Liver (tissue), 9 donors: ENCODE results near the gene BRWD1. TPM values are rescaled to one million over a fixed set of nuclear protein-coding genes. Genes with fewer than 3 reads are reported as not detected.

Source experiments
- DNase-seq: peaks from one replicate; pipeline ENCODE4 v3.0.0-alpha.2; 2017; ENCODE audit warnings: low spot score
- H3K27ac ChIP-seq, 2 donors: one replicate each; pipeline ENCODE4 v1.7.0; 2013; ENCODE audit warnings: inconsistent platforms in 2 of 2, low read length in 2 of 2, control low read depth in 1 of 2, low read depth in 1 of 2, mild to moderate bottlenecking in 1 of 2
- H3K27me3 ChIP-seq, 4 donors: one replicate each; pipeline versions ENCODE4 v1.6.1 to v1.7.0; 2013; ENCODE audit warnings: low read length in 3 of 4, inconsistent platforms in 1 of 4, mild to moderate bottlenecking in 1 of 4, moderate library complexity in 1 of 4; ENCODE audit not compliant: control insufficient read depth in 4 of 4, insufficient read depth in 4 of 4
- H3K36me3 ChIP-seq, 4 donors: one replicate each; pipeline versions ENCODE4 v1.6.1 to v1.7.0; 2013; ENCODE audit warnings: low read length in 3 of 4, mild to moderate bottlenecking in 3 of 4, low read depth in 1 of 4, moderate library complexity in 1 of 4; ENCODE audit not compliant: control insufficient read depth in 4 of 4, insufficient read depth in 3 of 4
- H3K4me1 ChIP-seq, 4 donors: one replicate each; pipeline versions ENCODE4 v1.6.1 to v1.7.0; 2013; ENCODE audit warnings: low read length in 3 of 4, mild to moderate bottlenecking in 3 of 4, moderate library complexity in 1 of 4; ENCODE audit not compliant: control insufficient read depth in 4 of 4, insufficient read depth in 4 of 4
- H3K4me3 ChIP-seq, 3 donors: one replicate each; pipeline versions ENCODE4 v1.6.1 to v1.7.0; 2013; ENCODE audit warnings: low read length in 3 of 3, control low read depth in 1 of 3, low read depth in 1 of 3, mild to moderate bottlenecking in 1 of 3
- H3K9ac ChIP-seq, 2 donors: one replicate each; pipeline ENCODE4 v1.7.0; 2013; ENCODE audit warnings: low read length in 2 of 2, mild to moderate bottlenecking in 2 of 2, moderate library complexity in 2 of 2, control low read depth in 1 of 2, low read depth in 1 of 2
- H3K9me3 ChIP-seq, 4 donors: one replicate each; pipeline versions ENCODE4 v1.6.1 to v1.7.0; 2013; ENCODE audit warnings: low read length in 3 of 4; ENCODE audit not compliant: control insufficient read depth in 4 of 4
- ATF3 ChIP-seq: IDR thresholded peaks from 2 replicates; pipeline ENCODE4 v1.6.1; 2016; ENCODE audit warnings: antibody characterized with exemption
- EGR1 ChIP-seq, 2 donors: IDR thresholded peaks; 2 replicates each; pipeline ENCODE4 v1.6.1; 2016 to 2018; ENCODE audit warnings: antibody characterized with exemption in 2 of 2, low read depth in 2 of 2
- FOXA1 ChIP-seq: IDR thresholded peaks from 2 replicates; pipeline ENCODE4 v1.6.1; 2016; ENCODE audit warnings: antibody characterized with exemption
- FOXA2 ChIP-seq: IDR thresholded peaks from 2 replicates; pipeline ENCODE4 v1.6.1; 2016; ENCODE audit warnings: antibody characterized with exemption
- GABPA ChIP-seq, 2 donors: IDR thresholded peaks in 1 of 2; conservative IDR thresholded peaks in 1 of 2; 2 replicates each; pipeline ENCODE4 v1.6.1; 2016; ENCODE audit warnings: antibody characterized with exemption in 2 of 2, mild to moderate bottlenecking in 1 of 2, moderate library complexity in 1 of 2
- HNF4A ChIP-seq, 2 donors: conservative IDR thresholded peaks; 2 replicates each; pipeline ENCODE4 v1.6.1; 2016; ENCODE audit warnings: antibody characterized with exemption in 2 of 2, mild to moderate bottlenecking in 2 of 2
- HNF4G ChIP-seq: IDR thresholded peaks from 2 replicates; pipeline ENCODE4 v1.6.1; 2016; ENCODE audit warnings: antibody characterized with exemption
- JUND ChIP-seq, 2 donors: IDR thresholded peaks; 2 replicates each; pipeline ENCODE4 v1.6.1; 2016; ENCODE audit warnings: antibody characterized with exemption in 2 of 2
- NR2F2 ChIP-seq: IDR thresholded peaks from 2 replicates; pipeline ENCODE4 v1.6.1; 2016; ENCODE audit warnings: antibody characterized with exemption
- RAD21 ChIP-seq, 2 donors: IDR thresholded peaks; 2 replicates each; pipeline ENCODE4 v1.6.1; 2016; ENCODE audit warnings: antibody characterized with exemption in 2 of 2, mild to moderate bottlenecking in 2 of 2
- REST ChIP-seq: IDR thresholded peaks from 2 replicates; pipeline ENCODE4 v1.6.1; 2016; ENCODE audit warnings: antibody characterized with exemption, mild to moderate bottlenecking
- RXRA ChIP-seq, 2 donors: IDR thresholded peaks; 2 replicates each; pipeline ENCODE4 v1.6.1; 2017 to 2018; ENCODE audit warnings: antibody characterized with exemption in 2 of 2, mild to moderate bottlenecking in 1 of 2
- TAF1 ChIP-seq: conservative IDR thresholded peaks from 2 replicates; pipeline ENCODE4 v1.6.1; 2016; ENCODE audit warnings: antibody characterized with exemption, mild to moderate bottlenecking
- YY1 ChIP-seq: IDR thresholded peaks from 2 replicates; pipeline ENCODE4 v1.6.1; 2016; ENCODE audit warnings: antibody characterized with exemption, mild to moderate bottlenecking
- WGBS: extraction: QIAGEN DNeasy Blood & Tissue Kit; methylation state at CpG from one replicate; pipeline ENCODE4 v1.1.7; 2013; 5-methylcytosine and 5-hydroxymethylcytosine counted together
- polyA plus RNA-seq, 2 donors: library from polyadenylated mRNA; stranded (reverse) in 1 of 2; unstranded in 1 of 2; fragments of 200-250 nt in 1 of 2; fragments of >200 nt in 1 of 2; fragmentation: Nextera tagmentation in 1 of 2; extraction: Ambion mirVana in 1 of 2; gene quantifications; one replicate each; pipeline versions ENCODE4 v1.2.1 to v1.2.3, GENCODE V29; 2013 to 2015
- total RNA-seq, 2 donors: library from RNA; depleted of rRNA; stranded (reverse); fragments of >200 nt; gene quantifications; one replicate each; pipeline ENCODE4 v1.2.3, GENCODE V29; 2014
- donor health status: healthy.
- donor health status: healthy.
- donor health status: healthy.
- donor health status: healthy.
- donor health status: healthy.

BRWD1 gene
- total and polyA plus RNA-seq, 4 donors: 5.2 to 56.6 (median 20.9) TPM

- no peak overlapping the region for H3K27ac ChIP-seq
- WGBS: 97% methylated on average over 1 of the region's 1 CpG
- TF ChIP-seq RXRA (IDR thresholded peaks at IDR 0.05): no peak
- no peak for TF ChIP-seq ATF3
- no peak for TF ChIP-seq JUND (IDR thresholded peaks at IDR 0.05)
- TF ChIP-seq NR2F2: no peak
- TF ChIP-seq YY1: no peak
- no peak for TF ChIP-seq TAF1
- TF ChIP-seq HNF4A (conservative IDR thresholded peaks at IDR 0.05): no peak
- no peak for TF ChIP-seq FOXA1
- TF ChIP-seq REST: no peak
- TF ChIP-seq FOXA2: no peak
- no peak for TF ChIP-seq EGR1 (IDR thresholded peaks at IDR 0.05; ENCODE audit: low read depth in 2 of 2)
- no peak for DNase-seq
- no peaks in the 10 kb centered on the region for H3K9me3 ChIP-seq
- H3K27me3 ChIP-seq: no peaks in the 10 kb centered on the region
- peaks cover 0 to 46% (median 25%) of the 10 kb centered on the region in 4 donors for H3K36me3 ChIP-seq
- H3K4me1 ChIP-seq: no peaks in the 10 kb centered on the region
- H3K4me3 ChIP-seq: no peak overlapping the region
- no peak overlapping the region for H3K9ac ChIP-seq
Observed at GRCh38 chr21:39238275-39238674, 75.2 kb downstream of the BRWD1 start.

- peaks cover 0 to 50% (median 31%) of the 10 kb centered on the region in 4 donors for H3K36me3 ChIP-seq
- 90% methylated on average over 3 of the region's 3 CpGs for WGBS
Observed at GRCh38 chr21:39232861-39233291, 80.6 kb downstream of the BRWD1 start.

DNA sequence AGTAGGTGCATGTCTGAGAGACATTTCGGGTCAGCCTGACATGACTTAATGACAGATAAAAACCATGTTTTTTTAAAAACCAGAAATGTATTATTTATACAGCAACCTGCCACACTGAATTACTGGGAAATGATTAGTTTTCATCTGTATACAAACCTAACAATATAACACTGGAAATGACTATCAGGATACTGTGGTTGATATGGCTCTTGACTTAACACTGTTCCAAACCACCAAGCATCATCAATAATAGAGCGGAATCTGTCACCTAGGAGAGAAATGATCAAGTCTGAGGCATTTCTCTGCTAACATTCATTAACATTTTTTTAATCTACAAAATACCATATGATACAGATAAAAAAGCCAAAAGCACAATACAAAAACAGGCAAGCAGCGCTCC lies 88.5 kb downstream of the BRWD1 start:
- Histone ChIP-seq H3K4me3 (no peak overlapping the region), H3K27me3 (no peaks in the 10 kb centered on the region), H3K4me1 (peaks cover 0 to 1% (median 0%) of the 10 kb centered on the region in 4 donors), H3K27ac (no peak overlapping the region), H3K9ac (no peak overlapping the region), H3K9me3 (no peaks in the 10 kb centered on the region), H3K36me3 (peaks cover 3 to 38% (median 22%) of the 10 kb centered on the region in 4 donors)
- WGBS: 97% methylated on average over 3 of the region's 3 CpGs
- TF ChIP-seq JUND (IDR thresholded peaks at IDR 0.05): no peak
- no peak for TF ChIP-seq GABPA (IDR thresholded peaks at IDR 0.05 in 1 of 2, conservative IDR thresholded peaks at IDR 0.05 in 1 of 2)
- no peak for TF ChIP-seq FOXA2
- no peak for TF ChIP-seq HNF4G
- TF ChIP-seq RAD21 (IDR thresholded peaks at IDR 0.05): no peak
- no peak for TF ChIP-seq YY1
- TF ChIP-seq ATF3: no peak
- TF ChIP-seq EGR1 (IDR thresholded peaks at IDR 0.05; ENCODE audit: low read depth in 2 of 2): no peak
- TF ChIP-seq TAF1: no peak
- no peak for TF ChIP-seq HNF4A (conservative IDR thresholded peaks at IDR 0.05)
- no peak for DNase-seq

More at GRCh38 chr21:39232861-39233291, 80.6 kb downstream of the BRWD1 start:
- H3K9ac ChIP-seq: no peak overlapping the region
- H3K27me3 ChIP-seq: no peaks in the 10 kb centered on the region
- no peaks in the 10 kb centered on the region for H3K9me3 ChIP-seq
- H3K4me1 ChIP-seq: no peaks in the 10 kb centered on the region
- H3K4me3 ChIP-seq: no peak overlapping the region
- no peak overlapping the region for H3K27ac ChIP-seq
- TF ChIP-seq RAD21 (IDR thresholded peaks at IDR 0.05): no peak
- TF ChIP-seq YY1: no peak
- no peak for DNase-seq
